Natural killer cell (primary cell): ENCODE results near the gene ATXN10. TPM values are rescaled to one million over a fixed set of nuclear protein-coding genes. Genes with fewer than 3 reads are reported as not detected.

Experiments used
- ATAC-seq, 3 donors: fragments of 150-1000 bp in 2 of 3; fragments of 200-7000 bp in 1 of 3; cut with Tn5 transposase; 1 replicate in 1 of 3; 2 replicates in 2 of 3; pipeline ENCODE4 v1.10.0; 2021; ENCODE audit warnings: mild to moderate bottlenecking in 2 of 3, moderate library complexity in 2 of 3
- DNase-seq, 2 donors: peaks; one replicate each; pipeline versions ENCODE4 v3.0.0 to v3.0.0-alpha.2; 2013 to 2021; ENCODE audit warnings: mixed read lengths in 1 of 2
- H3K27ac ChIP-seq: one replicate; pipeline ENCODE4 v1.5.1; 2013; ENCODE audit warnings: mild to moderate bottlenecking, low read length
- H3K27me3 ChIP-seq: one replicate; pipeline ENCODE4 v1.6.1; 2013; ENCODE audit warnings: low read length; ENCODE audit not compliant: control insufficient read depth, insufficient read depth
- H3K36me3 ChIP-seq: one replicate; pipeline ENCODE4 v1.6.1; 2013; ENCODE audit warnings: low read length; ENCODE audit not compliant: control insufficient read depth, insufficient read depth
- H3K4me1 ChIP-seq: one replicate; pipeline ENCODE4 v1.6.1; 2013; ENCODE audit warnings: low read length; ENCODE audit not compliant: control insufficient read depth, insufficient read depth
- H3K4me3 ChIP-seq: one replicate; pipeline ENCODE4 v1.5.1; 2013; ENCODE audit warnings: low read length
- H3K9me3 ChIP-seq: one replicate; pipeline ENCODE4 v1.6.1; 2013; ENCODE audit warnings: low read length; ENCODE audit not compliant: control insufficient read depth, insufficient read depth
- H3K27ac Mint-ChIP-seq, 2 donors: one replicate each; pipeline ENCODE4 v1.8.0; 2022; ENCODE audit warnings: mild to moderate bottlenecking in 2 of 2, mixed read lengths in 2 of 2, moderate library complexity in 1 of 2
- H3K27me3 Mint-ChIP-seq, 2 donors: one replicate each; pipeline ENCODE4 v1.8.0; 2022; ENCODE audit warnings: low read depth in 2 of 2, mixed read lengths in 2 of 2
- H3K36me3 Mint-ChIP-seq: one replicate; pipeline ENCODE4 v1.8.0; 2022; ENCODE audit warnings: mixed read lengths
- H3K4me1 Mint-ChIP-seq, 2 donors: one replicate each; pipeline ENCODE4 v1.8.0; 2022; ENCODE audit warnings: mixed read lengths in 2 of 2
- H3K4me3 Mint-ChIP-seq: one replicate; pipeline ENCODE4 v1.8.0; 2022; ENCODE audit warnings: mild to moderate bottlenecking, moderate library complexity, mixed read lengths
- H3K9me3 Mint-ChIP-seq, 2 donors: one replicate each; pipeline ENCODE4 v1.8.0; 2022; ENCODE audit warnings: mixed read lengths in 2 of 2
- WGBS: methylation state at CpG from one replicate; pipeline ENCODE4 v1.1.7; 2013; ENCODE audit warnings: missing lambda C conversion rate; ENCODE audit not compliant: insufficient coverage; 5-methylcytosine and 5-hydroxymethylcytosine counted together
- intact Hi-C: fragments of 100-400 bp; cut with micrococcal nuclease; formaldehyde crosslinking; loops from one replicate; pipeline ENCODE4 v1.14.2; 2022
- total RNA-seq, 4 donors: library from RNA; stranded (reverse); fragments of 120-200 nt in 1 of 4; gene quantifications; one replicate each; pipeline versions ENCODE4 v1.2.3 to v1.2.4, GENCODE V29; 2013 to 2022
- TF ChIP-seq, protein P1 (sequence below): fragments of 200-600 bp; IDR thresholded peaks from one replicate; pipeline ENCODE4 v1.8.0; 2022; ENCODE audit warnings: antibody characterized with exemption

ATXN10 gene
- total RNA-seq, 3 donors from 2014 or later (not counting 1 experiment from before 2014, with no cell fraction given), result 79.3 to 90.5 (median 88.8) TPM

DNA sequence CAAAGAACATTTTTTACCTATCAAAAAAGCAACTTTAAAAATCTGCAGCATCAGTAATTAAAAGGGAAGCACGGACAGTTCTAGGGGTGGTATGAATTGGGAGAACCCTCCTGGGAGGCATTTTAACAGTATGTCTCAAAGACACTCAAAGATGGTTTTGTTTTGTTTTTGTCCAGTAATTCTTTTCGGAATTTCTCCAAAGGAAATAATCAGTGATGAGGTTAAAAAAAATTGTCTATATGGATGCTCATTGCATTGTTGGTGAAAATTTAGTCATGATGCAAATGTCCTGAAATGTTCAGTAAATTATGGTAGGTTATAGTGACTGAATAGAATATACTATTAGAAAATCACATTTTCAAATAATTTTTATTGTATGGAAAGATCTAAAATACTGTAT, 115.1 kb downstream of the ATXN10 start:
- Histone ChIP-seq H3K27me3 (no peaks in the 10 kb centered on the region), H3K4me3 (no peak overlapping the region), H3K4me1 (no peaks in the 10 kb centered on the region), H3K9me3 (no peaks in the 10 kb centered on the region), H3K27ac (no peak overlapping the region), H3K36me3 (no peaks in the 10 kb centered on the region)
- WGBS, result 44% methylated on average over 2 of the region's 2 CpGs
- TF ChIP-seq, protein P1, sequence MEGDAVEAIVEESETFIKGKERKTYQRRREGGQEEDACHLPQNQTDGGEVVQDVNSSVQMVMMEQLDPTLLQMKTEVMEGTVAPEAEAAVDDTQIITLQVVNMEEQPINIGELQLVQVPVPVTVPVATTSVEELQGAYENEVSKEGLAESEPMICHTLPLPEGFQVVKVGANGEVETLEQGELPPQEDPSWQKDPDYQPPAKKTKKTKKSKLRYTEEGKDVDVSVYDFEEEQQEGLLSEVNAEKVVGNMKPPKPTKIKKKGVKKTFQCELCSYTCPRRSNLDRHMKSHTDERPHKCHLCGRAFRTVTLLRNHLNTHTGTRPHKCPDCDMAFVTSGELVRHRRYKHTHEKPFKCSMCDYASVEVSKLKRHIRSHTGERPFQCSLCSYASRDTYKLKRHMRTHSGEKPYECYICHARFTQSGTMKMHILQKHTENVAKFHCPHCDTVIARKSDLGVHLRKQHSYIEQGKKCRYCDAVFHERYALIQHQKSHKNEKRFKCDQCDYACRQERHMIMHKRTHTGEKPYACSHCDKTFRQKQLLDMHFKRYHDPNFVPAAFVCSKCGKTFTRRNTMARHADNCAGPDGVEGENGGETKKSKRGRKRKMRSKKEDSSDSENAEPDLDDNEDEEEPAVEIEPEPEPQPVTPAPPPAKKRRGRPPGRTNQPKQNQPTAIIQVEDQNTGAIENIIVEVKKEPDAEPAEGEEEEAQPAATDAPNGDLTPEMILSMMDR, result no peak
- Mint-ChIP-seq H3K36me3 (no peaks in the 10 kb centered on the region), H3K9me3 (no peaks in the 10 kb centered on the region), H3K27ac (no peak overlapping the region), H3K4me3 (no peak overlapping the region), H3K4me1 (peaks cover 18 to 23% of the 10 kb centered on the region in 2 donors), H3K27me3 (no peaks in the 10 kb centered on the region)
- DNase-seq, result no peak
- no peak for ATAC-seq
- intact Hi-C loops, result no loop called here

DNA sequence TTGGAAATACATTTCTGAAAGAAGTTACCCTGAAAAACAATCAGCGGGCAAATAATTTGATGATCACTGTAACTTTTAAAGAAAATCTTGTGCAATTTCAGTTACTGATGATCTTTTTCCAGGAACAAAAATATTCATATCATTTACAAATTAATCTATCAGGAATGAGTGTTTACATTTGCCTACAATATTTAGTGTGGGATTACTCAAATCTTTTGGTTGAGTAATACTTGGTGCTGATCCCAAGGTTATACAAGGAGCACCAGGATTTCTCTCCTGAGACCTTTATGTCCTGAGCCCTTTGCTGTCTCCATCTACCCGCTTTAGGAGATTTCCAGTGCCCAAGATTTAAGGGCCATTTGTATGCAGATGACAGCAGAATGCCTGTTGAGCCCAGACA, 116.1 kb downstream of the ATXN10 start:
- H3K9me3 ChIP-seq, result no peaks in the 10 kb centered on the region
- WGBS, result 100% methylated on average over 2 of the region's 2 CpGs
- no peak overlapping the region for H3K4me3 Mint-ChIP-seq
- DNase-seq (no peak), ATAC-seq (no peak)
- H3K36me3 Mint-ChIP-seq, result no peaks in the 10 kb centered on the region
- no peaks in the 10 kb centered on the region for H3K27me3 ChIP-seq
- no peak overlapping the region for H3K27ac Mint-ChIP-seq
- no peaks in the 10 kb centered on the region for H3K4me1 ChIP-seq
- no peak overlapping the region for H3K4me3 ChIP-seq
- H3K4me1 Mint-ChIP-seq, result peaks cover 18 to 23% of the 10 kb centered on the region in 2 donors
- no peaks in the 10 kb centered on the region for H3K36me3 ChIP-seq
- no peaks in the 10 kb centered on the region for H3K9me3 Mint-ChIP-seq
- H3K27me3 Mint-ChIP-seq, result no peaks in the 10 kb centered on the region
- TF ChIP-seq, protein P1, result no peak
- no peak overlapping the region for H3K27ac ChIP-seq
- intact Hi-C loops, result no loop called here

DNA sequence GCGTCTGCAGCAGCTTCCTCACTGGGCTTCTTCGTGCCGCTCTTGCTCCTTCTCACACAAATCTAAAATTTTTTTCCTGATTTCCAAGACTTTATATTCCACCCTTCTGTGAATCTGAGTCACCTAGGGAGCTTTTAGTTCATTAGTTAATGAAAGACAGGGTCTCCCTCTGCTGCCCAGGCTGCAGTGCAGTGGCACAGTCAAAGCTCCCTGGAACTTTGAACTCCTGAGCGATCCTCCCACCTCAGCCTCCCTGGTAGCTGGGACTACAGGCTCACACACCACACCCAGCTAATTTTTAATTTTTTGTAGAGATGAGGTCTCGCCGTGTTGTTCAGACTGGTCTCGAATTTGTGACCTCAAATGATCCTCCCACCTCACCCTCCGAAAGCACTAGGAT, 116.9 kb downstream of the ATXN10 start:
- Histone ChIP-seq H3K4me1 (no peaks in the 10 kb centered on the region), H3K36me3 (peaks cover 4% of the 10 kb centered on the region), H3K9me3 (peaks cover 1% of the 10 kb centered on the region), H3K27ac (no peak overlapping the region), H3K4me3 (no peak overlapping the region), H3K27me3 (no peaks in the 10 kb centered on the region)
- ATAC-seq, result no peak
- no peak for DNase-seq
- intact Hi-C loops, result no loop called here
- Mint-ChIP-seq H3K27me3 (no peaks in the 10 kb centered on the region), H3K9me3 (no peaks in the 10 kb centered on the region), H3K4me3 (no peak overlapping the region), H3K27ac (no peak overlapping the region), H3K36me3 (no peaks in the 10 kb centered on the region), H3K4me1 (peaks cover 18 to 19% of the 10 kb centered on the region in 2 donors)
- TF ChIP-seq, protein P1, result no peak
- 100% methylated on average over 7 of the region's 8 CpGs for WGBS

DNA sequence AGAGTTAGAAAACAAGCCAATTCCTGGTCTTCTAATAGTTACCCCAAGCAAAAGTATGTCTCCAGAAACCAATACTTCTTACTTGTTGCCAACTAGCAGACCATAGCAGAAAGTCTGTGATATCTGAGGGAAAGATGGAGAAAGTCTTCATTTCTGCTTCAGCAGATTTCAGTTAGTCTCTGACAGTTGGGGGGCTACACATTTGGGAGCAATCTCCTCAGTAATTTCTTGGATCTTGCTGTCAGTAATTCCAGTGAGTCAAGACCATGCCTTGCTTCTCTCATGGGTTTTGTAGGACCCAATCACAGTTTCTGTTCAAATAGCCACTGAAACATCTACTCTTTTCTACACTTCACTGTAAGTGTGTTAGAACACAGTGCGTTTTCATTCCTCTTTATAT, 118.8 kb downstream of the ATXN10 start:
- H3K27me3 Mint-ChIP-seq, result no peaks in the 10 kb centered on the region
- H3K36me3 Mint-ChIP-seq, result peaks cover 13% of the 10 kb centered on the region
- H3K9me3 ChIP-seq, result peaks cover 10% of the 10 kb centered on the region
- 96% methylated on average over 1 of the region's 1 CpG for WGBS
- no peak overlapping the region for H3K27ac ChIP-seq
- intact Hi-C loops, result no loop called here
- no peak overlapping the region for H3K27ac Mint-ChIP-seq
- TF ChIP-seq, protein P1, result no peak
- DNase-seq, result no peak
- H3K27me3 ChIP-seq, result no peaks in the 10 kb centered on the region
- H3K36me3 ChIP-seq, result peaks cover 8% of the 10 kb centered on the region
- no peak for ATAC-seq
- no peak overlapping the region for H3K4me3 Mint-ChIP-seq
- no peak overlapping the region for H3K4me3 ChIP-seq
- no peaks in the 10 kb centered on the region for H3K4me1 ChIP-seq
- H3K9me3 Mint-ChIP-seq, result peaks cover 2 to 8% of the 10 kb centered on the region in 2 donors
- H3K4me1 Mint-ChIP-seq, result peaks cover 8 to 9% of the 10 kb centered on the region in 2 donors
